PFSK-1 (cell line): Measurements from ENCODE around the gene LTBP1.

Experiments
- FOXP2 ChIP-seq: optimal IDR thresholded peaks from 2 replicates; pipeline ENCODE3; 2011; ENCODE audit warnings: borderline replicate concordance, control low read depth, inconsistent platforms; ENCODE audit not compliant: insufficient read depth; ENCODE audit errors: extremely low read length, extremely low read depth
- POLR2AphosphoS5 ChIP-seq: IDR thresholded peaks from 2 replicates; pipeline ENCODE4 v1.6.1; 2012; ENCODE audit warnings: low read depth, mild to moderate bottlenecking, control low read depth, low read length, moderate library complexity
- SIN3A ChIP-seq: IDR thresholded peaks from 2 replicates; pipeline ENCODE4 v1.6.1; 2012; ENCODE audit warnings: mild to moderate bottlenecking, low read length, moderate library complexity, borderline replicate concordance; ENCODE audit not compliant: insufficient read depth
- TAF1 ChIP-seq: IDR thresholded peaks from 2 replicates; pipeline ENCODE4 v1.6.1; 2012; ENCODE audit warnings: low read length, control low read depth, borderline replicate concordance; ENCODE audit not compliant: insufficient read depth
- TF ChIP-seq, protein P1 (sequence below), 2 experiments: IDR thresholded peaks; 2 replicates each; pipeline versions ENCODE4 v1.6.1 to v1.8.0; 2011 to 2012; ENCODE audit warnings: low read depth in 2 of 2, low read length in 2 of 2, control low read depth in 1 of 2, inconsistent platforms in 1 of 2, mild to moderate bottlenecking in 1 of 2, moderate library complexity in 1 of 2; ENCODE audit not compliant: insufficient read depth in 1 of 2

The LTBP1 gene

DNA sequence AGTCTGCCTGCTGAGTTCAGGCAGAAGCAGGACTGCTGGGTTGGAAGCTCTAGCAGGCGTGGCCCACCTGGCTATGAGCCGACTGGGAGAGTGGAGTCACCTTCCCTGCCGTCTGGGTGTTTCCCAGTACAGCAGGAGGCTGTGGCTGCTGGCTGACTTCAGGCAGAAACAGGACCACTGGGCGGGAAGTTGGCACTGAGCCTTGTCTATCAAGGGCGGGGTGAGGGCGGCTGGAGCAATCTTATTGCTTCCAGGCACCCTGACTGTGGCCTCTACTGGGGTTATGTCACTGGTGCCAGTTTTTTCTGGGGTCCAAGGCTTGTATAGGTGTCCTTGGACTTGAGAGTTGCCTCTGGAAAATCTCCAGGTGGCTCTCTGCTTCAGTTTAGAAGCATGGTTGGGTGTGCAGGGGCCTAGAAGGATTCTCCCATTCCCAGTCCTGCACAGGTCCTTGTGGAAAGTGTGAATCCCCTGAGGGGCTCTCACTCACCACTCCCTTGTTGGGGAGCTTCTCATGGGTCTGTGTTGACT lies 30.5 kb downstream of the LTBP1 start:
- TF ChIP-seq TAF1 (no peak), FOXP2 (no peak), SIN3A (no peak), POLR2AphosphoS5 (no peak)
- TF ChIP-seq, protein P1, sequence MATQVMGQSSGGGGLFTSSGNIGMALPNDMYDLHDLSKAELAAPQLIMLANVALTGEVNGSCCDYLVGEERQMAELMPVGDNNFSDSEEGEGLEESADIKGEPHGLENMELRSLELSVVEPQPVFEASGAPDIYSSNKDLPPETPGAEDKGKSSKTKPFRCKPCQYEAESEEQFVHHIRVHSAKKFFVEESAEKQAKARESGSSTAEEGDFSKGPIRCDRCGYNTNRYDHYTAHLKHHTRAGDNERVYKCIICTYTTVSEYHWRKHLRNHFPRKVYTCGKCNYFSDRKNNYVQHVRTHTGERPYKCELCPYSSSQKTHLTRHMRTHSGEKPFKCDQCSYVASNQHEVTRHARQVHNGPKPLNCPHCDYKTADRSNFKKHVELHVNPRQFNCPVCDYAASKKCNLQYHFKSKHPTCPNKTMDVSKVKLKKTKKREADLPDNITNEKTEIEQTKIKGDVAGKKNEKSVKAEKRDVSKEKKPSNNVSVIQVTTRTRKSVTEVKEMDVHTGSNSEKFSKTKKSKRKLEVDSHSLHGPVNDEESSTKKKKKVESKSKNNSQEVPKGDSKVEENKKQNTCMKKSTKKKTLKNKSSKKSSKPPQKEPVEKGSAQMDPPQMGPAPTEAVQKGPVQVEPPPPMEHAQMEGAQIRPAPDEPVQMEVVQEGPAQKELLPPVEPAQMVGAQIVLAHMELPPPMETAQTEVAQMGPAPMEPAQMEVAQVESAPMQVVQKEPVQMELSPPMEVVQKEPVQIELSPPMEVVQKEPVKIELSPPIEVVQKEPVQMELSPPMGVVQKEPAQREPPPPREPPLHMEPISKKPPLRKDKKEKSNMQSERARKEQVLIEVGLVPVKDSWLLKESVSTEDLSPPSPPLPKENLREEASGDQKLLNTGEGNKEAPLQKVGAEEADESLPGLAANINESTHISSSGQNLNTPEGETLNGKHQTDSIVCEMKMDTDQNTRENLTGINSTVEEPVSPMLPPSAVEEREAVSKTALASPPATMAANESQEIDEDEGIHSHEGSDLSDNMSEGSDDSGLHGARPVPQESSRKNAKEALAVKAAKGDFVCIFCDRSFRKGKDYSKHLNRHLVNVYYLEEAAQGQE (IDR thresholded peaks at IDR 0.05; ENCODE audit: insufficient read depth in 1 of 2, low read depth in 2 of 2, low read length in 2 of 2): no peak

DNA sequence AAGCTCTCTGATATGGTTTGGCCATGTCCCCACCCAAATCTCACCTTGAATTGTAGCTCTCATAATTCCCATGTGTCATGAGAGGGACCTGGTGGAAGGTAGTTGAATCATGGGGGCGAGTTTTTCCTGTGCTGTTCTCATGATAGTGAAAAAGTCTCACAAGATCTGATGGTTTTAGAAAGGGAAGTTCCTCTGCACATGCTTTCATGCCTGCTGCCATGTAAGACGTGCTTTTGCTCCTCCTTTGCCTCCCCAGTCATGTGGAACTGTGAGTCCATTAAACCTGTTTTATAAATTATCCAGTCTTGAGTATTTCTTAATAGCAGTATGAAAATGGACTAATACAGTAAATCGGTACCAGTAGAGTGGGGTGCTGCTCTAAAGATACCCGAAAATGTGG lies 34.9 kb downstream of the LTBP1 start:
- TF ChIP-seq, protein P1 (IDR thresholded peaks at IDR 0.05; ENCODE audit: insufficient read depth in 1 of 2, low read depth in 2 of 2, low read length in 2 of 2): no peak
- TF ChIP-seq POLR2AphosphoS5: no peak
- no peak for TF ChIP-seq TAF1
- no peak for TF ChIP-seq SIN3A
- TF ChIP-seq FOXP2: no peak

DNA sequence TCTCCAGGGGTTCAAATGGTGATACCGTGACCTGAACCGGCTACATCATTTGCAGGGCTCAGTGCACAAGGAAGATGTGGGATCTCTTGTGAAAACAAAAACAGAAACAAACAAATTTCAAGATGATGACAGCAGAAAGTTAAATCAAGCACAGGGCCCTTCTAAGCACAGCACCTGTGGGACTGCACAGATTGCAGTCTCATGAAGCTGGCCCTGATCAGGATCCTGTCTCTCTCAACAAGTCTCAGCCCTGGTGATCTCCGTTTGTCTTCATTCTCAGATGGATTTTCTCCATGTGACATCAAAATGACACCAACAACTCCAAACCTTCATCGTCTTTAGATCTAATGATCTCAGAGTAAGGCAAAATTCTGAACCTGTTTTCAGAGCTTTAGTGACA lies 39.7 kb downstream of the LTBP1 start:
- TF ChIP-seq POLR2AphosphoS5: no peak
- TF ChIP-seq SIN3A: no peak
- TF ChIP-seq, protein P1 (IDR thresholded peaks at IDR 0.05; ENCODE audit: insufficient read depth in 1 of 2, low read depth in 2 of 2, low read length in 2 of 2): no peak
- no peak for TF ChIP-seq FOXP2
- no peak for TF ChIP-seq TAF1

DNA sequence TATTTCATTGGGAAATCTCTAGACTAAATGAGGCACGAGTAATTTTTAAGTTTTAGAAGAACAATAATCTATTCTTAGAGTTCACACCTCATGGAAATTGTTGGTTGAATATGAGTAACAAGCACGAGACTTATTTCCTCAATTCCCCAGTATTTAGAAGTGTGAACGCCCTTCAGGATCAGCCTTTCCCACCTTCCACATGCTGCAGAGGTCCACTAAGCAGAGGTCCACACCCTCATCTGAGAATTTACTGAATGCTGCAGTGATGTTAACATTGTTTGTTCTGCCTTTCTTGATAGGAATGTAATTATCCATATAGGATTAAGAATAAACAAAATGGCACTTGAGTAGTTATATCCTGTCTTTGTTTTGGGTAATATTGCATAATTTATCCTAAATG lies 41.8 kb downstream of the LTBP1 start:
- TF ChIP-seq, protein P1 (IDR thresholded peaks at IDR 0.05; ENCODE audit: insufficient read depth in 1 of 2, low read depth in 2 of 2, low read length in 2 of 2): no peak
- TF ChIP-seq POLR2AphosphoS5 (no peak), FOXP2 (no peak), SIN3A (no peak), TAF1 (no peak)

DNA sequence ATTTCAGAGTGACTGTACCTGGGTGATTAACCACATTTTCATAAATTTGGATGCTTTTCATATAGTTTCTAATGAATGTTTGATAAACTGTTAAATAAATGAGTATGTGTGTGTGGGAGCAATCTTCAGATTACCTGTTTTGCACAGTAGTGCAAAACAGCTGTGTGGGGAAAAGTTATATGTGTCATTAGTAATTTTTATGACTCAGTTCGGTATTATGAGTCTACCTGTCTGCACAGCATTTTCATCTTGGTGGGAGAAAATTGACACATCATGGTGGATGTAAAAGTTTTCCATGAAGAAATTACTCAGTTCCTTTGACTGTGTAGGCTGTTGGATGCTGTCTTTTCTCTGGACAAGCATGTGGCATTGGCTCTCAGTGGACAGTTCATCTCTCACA lies 43.8 kb downstream of the LTBP1 start:
- TF ChIP-seq FOXP2 (no peak), POLR2AphosphoS5 (no peak), SIN3A (no peak), TAF1 (no peak)
- TF ChIP-seq, protein P1 (IDR thresholded peaks at IDR 0.05; ENCODE audit: insufficient read depth in 1 of 2, low read depth in 2 of 2, low read length in 2 of 2): no peak
